Superior temporal gyrus (tissue), 1 donor: ENCODE results near the gene DEFB113.

Experiments used
- DNase-seq: peaks from one replicate; pipeline ENCODE4 v3.0.0-alpha.2; 2016; ENCODE audit errors: extremely low spot score

DEFB113 gene

DNA sequence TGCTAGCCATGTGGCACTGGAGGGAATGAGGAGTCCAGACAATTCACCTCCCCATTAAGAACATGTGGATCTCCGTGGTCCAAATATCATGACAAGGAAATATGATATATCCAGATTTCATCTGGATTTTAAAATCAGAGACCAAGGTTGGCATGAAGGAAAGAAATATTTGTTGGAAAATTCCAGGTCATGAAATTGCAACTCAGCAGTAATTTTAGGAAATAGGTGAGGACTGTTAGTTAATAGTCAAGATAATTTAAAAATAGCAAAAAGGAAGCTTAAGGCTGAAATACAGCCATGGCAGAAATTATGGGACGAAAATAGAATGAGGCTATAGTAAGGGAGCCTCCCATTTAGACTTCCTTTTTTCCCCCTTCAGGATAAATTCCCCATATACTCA lies 32.4 kb downstream of the DEFB113 start:
- DNase-seq: no peak

DNA sequence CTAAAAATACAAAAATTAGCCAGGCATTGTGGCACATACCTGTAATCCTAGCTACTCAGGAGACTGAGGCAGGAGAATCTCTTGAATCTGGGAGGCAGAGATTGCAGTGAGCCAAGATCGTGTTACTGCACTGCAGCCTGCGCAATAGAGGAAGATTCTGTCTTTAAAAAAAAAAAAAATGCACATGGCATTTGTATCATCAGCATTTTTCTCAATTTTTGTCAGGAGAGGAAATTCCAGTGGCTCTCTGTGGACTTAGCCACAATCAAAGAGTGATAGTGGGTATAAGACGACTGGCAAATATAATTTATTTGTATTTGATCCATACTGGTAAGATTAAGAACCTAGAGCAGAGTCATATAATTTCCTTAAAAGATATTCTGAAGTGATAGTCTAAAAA lies 34.0 kb downstream of the DEFB113 start:
- DNase-seq: no peak

DNA sequence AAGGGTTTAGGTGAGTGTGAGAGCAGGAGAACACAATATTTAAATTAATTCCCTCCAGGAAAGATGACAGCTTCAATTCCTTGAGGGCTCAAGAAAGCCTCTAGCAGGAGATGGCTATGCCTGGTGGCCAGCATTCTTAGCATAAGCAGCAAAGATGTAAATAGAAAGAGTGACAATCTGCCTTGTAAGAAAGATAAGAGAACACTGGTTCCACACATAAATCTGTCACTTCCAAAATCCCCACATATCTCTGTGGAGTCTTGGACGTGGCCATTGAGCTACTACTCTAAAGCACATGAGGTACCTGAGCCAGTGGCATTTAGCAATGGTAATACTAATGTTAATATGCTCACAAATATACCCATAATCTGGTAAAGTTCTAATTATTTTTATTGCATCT lies 34.7 kb downstream of the DEFB113 start:
- no peak for DNase-seq

DNA sequence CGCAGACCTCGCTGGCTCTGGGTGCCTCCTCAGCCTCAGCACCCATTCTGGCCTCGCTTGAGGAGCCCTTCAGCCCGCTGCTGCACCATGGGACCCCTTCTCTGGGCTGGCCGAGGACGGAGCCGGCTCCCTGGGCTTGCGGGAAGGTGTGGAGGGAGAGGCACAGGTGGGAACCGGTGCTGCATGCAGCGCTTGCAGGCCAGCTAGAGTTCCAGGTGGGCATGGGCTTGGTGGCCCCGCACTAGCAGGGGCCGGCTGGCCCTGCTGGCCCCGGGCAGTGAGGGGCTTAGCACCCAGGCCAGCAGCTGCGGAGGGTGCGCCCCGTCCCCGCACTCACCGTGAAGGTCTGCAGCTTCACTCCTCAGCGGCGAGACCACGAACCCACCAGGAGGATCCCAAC lies 35.9 kb downstream of the DEFB113 start:
- DNase-seq: no peak

DNA sequence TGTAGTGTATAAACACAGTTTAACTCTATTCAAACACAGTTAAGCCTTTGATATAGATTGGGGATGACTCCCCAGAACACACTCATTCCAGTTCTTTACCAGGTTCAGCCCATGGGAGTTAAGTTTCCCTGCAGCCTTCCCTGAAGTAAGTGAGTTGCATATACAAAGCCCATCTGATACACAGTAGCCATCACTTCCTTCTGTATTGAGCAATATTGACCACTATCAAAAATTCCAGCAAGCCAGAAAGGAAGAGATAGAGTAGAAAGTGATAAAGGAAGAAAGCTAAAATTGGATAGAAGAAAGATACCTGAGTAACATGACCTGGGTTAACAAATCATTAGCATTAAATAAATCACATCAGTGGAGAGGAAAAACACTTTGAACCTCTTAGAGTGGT lies 40.1 kb downstream of the DEFB113 start:
- no peak for DNase-seq

DNA sequence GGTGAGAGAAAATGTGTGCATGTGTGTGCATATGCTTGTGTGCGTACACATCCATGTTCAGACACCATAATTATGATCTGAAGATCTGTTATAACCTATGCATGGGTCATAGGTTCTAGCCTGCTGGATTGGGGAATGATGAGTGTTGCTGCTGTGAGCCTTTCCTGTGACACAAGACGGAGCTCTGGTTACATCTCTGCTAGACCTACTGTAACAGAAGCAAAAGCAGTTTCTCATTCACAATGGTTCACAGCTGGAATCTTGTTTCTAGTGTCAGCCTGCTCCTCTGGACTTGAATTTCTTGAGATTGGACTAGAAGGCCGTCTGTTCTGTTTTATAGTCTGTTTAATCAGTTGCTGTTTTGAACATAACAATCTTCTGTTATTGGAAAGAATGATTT lies 45.6 kb downstream of the DEFB113 start:
- no peak for DNase-seq

DNA sequence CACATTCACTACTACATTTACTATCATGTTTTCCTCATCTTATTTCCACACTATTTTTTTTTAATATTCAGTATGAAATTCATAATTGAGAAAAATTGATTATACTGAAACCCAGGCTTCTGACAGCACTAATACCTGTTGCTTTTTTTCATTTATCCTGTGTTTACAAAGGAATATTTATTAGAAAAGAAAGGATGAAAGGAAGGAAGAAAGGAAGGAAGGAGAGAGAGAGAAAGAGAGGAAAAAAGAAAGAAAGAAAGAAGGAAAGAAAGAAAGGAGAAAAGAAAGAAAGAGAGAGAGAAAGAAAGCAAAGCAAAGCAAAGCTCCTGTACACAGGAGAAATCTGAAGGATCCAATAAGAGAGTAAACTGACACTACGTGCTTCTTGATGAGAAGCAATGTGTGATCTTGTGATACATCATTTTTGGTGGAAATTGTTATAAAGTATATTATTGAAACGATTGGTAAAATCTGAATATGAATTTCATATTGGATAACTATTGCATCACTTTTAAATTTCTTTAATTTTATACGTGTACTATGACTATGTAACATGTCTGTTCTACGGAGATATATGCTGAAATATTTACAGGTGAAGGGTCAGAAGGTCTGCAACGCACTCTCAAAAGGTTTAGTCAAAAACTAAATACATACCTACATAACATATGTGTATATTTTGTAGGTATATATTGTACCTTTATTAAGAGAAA lies 49.3 kb downstream of the DEFB113 start:
- DNase-seq: no peak

DNA sequence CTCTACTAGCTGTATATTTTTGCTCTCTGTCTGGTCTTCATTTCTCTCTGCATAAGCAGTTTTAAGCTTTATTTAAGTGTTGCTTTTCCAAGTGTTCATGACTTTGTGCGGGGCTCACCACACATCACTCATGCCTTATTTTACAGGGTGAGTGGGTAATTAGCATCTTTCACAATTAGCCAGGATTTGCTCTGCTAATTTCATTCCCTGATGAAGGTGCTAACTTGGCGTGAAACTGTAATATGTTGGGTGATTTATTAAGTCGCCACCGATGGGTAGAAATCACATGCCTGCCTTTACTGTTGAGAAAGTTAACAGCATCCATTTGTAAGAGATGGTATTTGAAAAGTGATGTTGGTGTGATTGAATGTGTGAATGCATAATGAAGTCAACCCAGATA lies 50.2 kb downstream of the DEFB113 start:
- no peak for DNase-seq

DNA sequence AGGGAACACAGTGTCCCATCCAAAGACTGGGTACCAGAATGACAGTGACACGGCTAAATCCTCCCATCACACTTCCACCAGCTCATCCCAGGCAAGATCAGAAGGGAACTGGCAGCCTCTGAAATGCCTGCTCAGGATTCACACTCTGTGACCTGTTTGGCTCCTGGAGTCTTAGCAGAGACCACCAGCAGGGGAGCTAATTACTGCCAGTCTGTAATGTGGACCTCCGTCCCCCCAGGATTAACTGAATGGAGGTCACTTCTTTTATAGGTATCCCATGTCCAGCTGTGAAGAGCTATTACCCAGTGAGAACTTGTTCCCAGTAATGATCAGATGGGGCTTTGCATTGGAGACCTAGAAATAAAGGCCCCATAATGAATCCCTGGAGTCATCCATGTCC lies 50.6 kb downstream of the DEFB113 start:
- no peak for DNase-seq
